Ishikawa (cell line): ENCODE data around the gene TSPAN14.

Experiments
- CEBPB ChIP-seq: IDR thresholded peaks from 2 replicates; pipeline ENCODE4 v1.6.1; 2012
- CREB1 ChIP-seq: IDR thresholded peaks from 2 replicates; pipeline ENCODE4 v1.6.1; 2012; ENCODE audit warnings: low read depth
- EP300 ChIP-seq: IDR thresholded peaks from 2 replicates; pipeline ENCODE4 v1.6.1; 2012; ENCODE audit warnings: borderline replicate concordance
- FOXM1 ChIP-seq: IDR thresholded peaks from 2 replicates; pipeline ENCODE4 v1.6.1; 2012; ENCODE audit warnings: low read depth, borderline replicate concordance
- NFIC ChIP-seq: IDR thresholded peaks from 2 replicates; pipeline ENCODE4 v1.6.1; 2012
- RAD21 ChIP-seq: IDR thresholded peaks from 2 replicates; pipeline ENCODE4 v1.6.1; 2012; ENCODE audit warnings: low read depth
- REST ChIP-seq: IDR thresholded peaks from 2 replicates; pipeline ENCODE4 v1.6.1; 2012; ENCODE audit warnings: low read depth, mild to moderate bottlenecking
- TCF12 ChIP-seq: IDR thresholded peaks from 2 replicates; pipeline ENCODE4 v1.6.1; 2012; ENCODE audit warnings: low read depth
- TEAD4 ChIP-seq: IDR thresholded peaks from 2 replicates; pipeline ENCODE4 v1.6.1; 2012
- USF1 ChIP-seq: IDR thresholded peaks from 2 replicates; pipeline ENCODE4 v1.6.1; 2012
- YY1 ChIP-seq: IDR thresholded peaks from 2 replicates; pipeline ENCODE4 v1.6.1; 2012; ENCODE audit warnings: low read depth
- ZBTB7A ChIP-seq: IDR thresholded peaks from 2 replicates; pipeline ENCODE4 v1.6.1; 2012; ENCODE audit warnings: low read depth

GRCh38 chr10:80413271-80413996 lies 40.7 kb upstream of the TSPAN14 start:
- no peak for TF ChIP-seq FOXM1
- no peak for TF ChIP-seq CEBPB
- TF ChIP-seq ZBTB7A, result no peak
- no peak for TF ChIP-seq EP300
- TF ChIP-seq CREB1, result no peak
- TF ChIP-seq YY1, result no peak
- no peak for TF ChIP-seq REST
- no peak for TF ChIP-seq NFIC
- TF ChIP-seq RAD21, result no peak
- TF ChIP-seq USF1, result no peak
- TF ChIP-seq TEAD4, result no peak
- TF ChIP-seq TCF12, result no peak
